ENCODE data around the gene PIEZO2.
"Not testable (repeated sequence)": the region's sequence is repeated elsewhere in the genome, so short reads cannot be mapped to it uniquely, and the experiment has no call there.

The PIEZO2 gene

GRCh38 chr18:10659000-10659399, 490.4 kb downstream of the PIEZO2 start:
- no peak for DNase-seq
- in situ Hi-C loops (cut with MboI; ENCODE audit: low pct_unique_long_range_greater_than_20kb, low sequenced_read_pairs) = no loop called here

- in situ Hi-C loops (cut with MboI; ENCODE audit: low pct_unique_long_range_greater_than_20kb, low sequenced_read_pairs); DNase-seq: not testable (repeated sequence)
These were observed 505.4 kb downstream of the PIEZO2 start for GRCh38 chr18:10644003-10644402.

GRCh38 chr18:10642915-10643524, 506.3 kb downstream of the PIEZO2 start:
- in situ Hi-C loops (cut with MboI; ENCODE audit: low pct_unique_long_range_greater_than_20kb, low sequenced_read_pairs); DNase-seq: not testable (repeated sequence)

- DNase-seq; in situ Hi-C loops (cut with MboI; ENCODE audit: low pct_unique_long_range_greater_than_20kb, low sequenced_read_pairs): not testable (repeated sequence)
These were observed 510.9 kb downstream of the PIEZO2 start for GRCh38 chr18:10638539-10638885.

GRCh38 chr18:10637858-10638538, 511.4 kb downstream of the PIEZO2 start:
- in situ Hi-C loops (cut with MboI; ENCODE audit: low pct_unique_long_range_greater_than_20kb, low sequenced_read_pairs) = not testable (repeated sequence)

GRCh38 chr18:10629076-10629475, 520.3 kb downstream of the PIEZO2 start:
- peak; percentile 63 for DNase-seq
- in situ Hi-C loops (cut with MboI; ENCODE audit: low pct_unique_long_range_greater_than_20kb, low sequenced_read_pairs) = not testable (repeated sequence)

More at GRCh38 chr18:10637858-10638538, 511.4 kb downstream of the PIEZO2 start:
- DNase-seq = not testable (repeated sequence)

GRCh38 chr18:10626606-10627213, 522.7 kb downstream of the PIEZO2 start:
- DNase-seq = peak; percentile 18
- in situ Hi-C loops (cut with MboI; ENCODE audit: low pct_unique_long_range_greater_than_20kb, low sequenced_read_pairs) = not testable (repeated sequence)

- not testable (repeated sequence) for DNase-seq
- in situ Hi-C loops (cut with MboI; ENCODE audit: low pct_unique_long_range_greater_than_20kb, low sequenced_read_pairs) = loop anchor here (5.0 kb wide), 1 partner anchor 1589 kb away; no protein-coding TSS in a partner anchor
These were observed 525.8 kb downstream of the PIEZO2 start for GRCh38 chr18:10623606-10624005.

- DNase-seq = not testable (repeated sequence)
- in situ Hi-C loops (cut with MboI; ENCODE audit: low pct_unique_long_range_greater_than_20kb, low sequenced_read_pairs) = loop anchor here (5.0 kb wide), 1 partner anchor 1589 kb away; no protein-coding TSS in a partner anchor
These were observed 526.4 kb downstream of the PIEZO2 start for GRCh38 chr18:10622982-10623381.

GRCh38 chr18:10620670-10621329, 528.6 kb downstream of the PIEZO2 start:
- DNase-seq = peak; percentile 5
- in situ Hi-C loops (cut with MboI; ENCODE audit: low pct_unique_long_range_greater_than_20kb, low sequenced_read_pairs) = loop anchor here (5.0 kb wide), 1 partner anchor 1592 kb away; no protein-coding TSS in a partner anchor

All from KBM-7 (cell line).